Neuronal stem cell (in vitro differentiated cells): ENCODE measurements around the gene GYS1.

Experiments
- DNase-seq: peaks from one replicate; pipeline ENCODE4 v3.0.0-alpha.2; 2013; ENCODE audit warnings: low spot score
- H2AFZ ChIP-seq: one replicate; pipeline ENCODE4 v1.6.1; 2013; ENCODE audit warnings: mild to moderate bottlenecking, low read length, inconsistent platforms
- H2AK5ac ChIP-seq: 2 replicates; pipeline ENCODE4 v1.6.1; 2013; ENCODE audit warnings: low read depth, mild to moderate bottlenecking, inconsistent platforms, low read length, moderate library complexity, mixed read lengths
- H2BK120ac ChIP-seq: 2 replicates; pipeline ENCODE4 v1.6.1; 2013; ENCODE audit warnings: low read depth, mild to moderate bottlenecking, inconsistent platforms, low read length, moderate library complexity, mixed read lengths
- H2BK12ac ChIP-seq: one replicate; pipeline ENCODE4 v1.6.1; 2013; ENCODE audit warnings: low read length, inconsistent platforms
- H2BK15ac ChIP-seq: 2 replicates; pipeline ENCODE4 v1.6.1; 2013; ENCODE audit warnings: mild to moderate bottlenecking, low read length, inconsistent platforms, mixed read lengths
- H2BK5ac ChIP-seq: one replicate; pipeline ENCODE4 v1.6.1; 2013; ENCODE audit warnings: inconsistent platforms, mild to moderate bottlenecking, low read length, moderate library complexity
- H3K14ac ChIP-seq: one replicate; pipeline ENCODE4 v1.6.1; 2013; ENCODE audit warnings: low read length, inconsistent platforms
- H3K18ac ChIP-seq: 2 replicates; pipeline ENCODE4 v1.6.1; 2013; ENCODE audit warnings: low read length, inconsistent platforms
- H3K23ac ChIP-seq: 2 replicates; pipeline ENCODE4 v1.6.1; 2013; ENCODE audit warnings: low read depth, mild to moderate bottlenecking, mixed read lengths, low read length, inconsistent platforms; ENCODE audit not compliant: poor library complexity
- H3K27ac ChIP-seq: replicated peaks from 3 replicates; pipeline ENCODE4 v1.5.1; 2013; ENCODE audit warnings: low read length, inconsistent platforms
- H3K27me3 ChIP-seq, 3 experiments: 2 replicates each; pipeline ENCODE4 v1.6.1; 2013; ENCODE audit warnings: low read length in 3 of 3, mild to moderate bottlenecking in 2 of 3, inconsistent platforms in 1 of 3, low read depth in 1 of 3, mixed read lengths in 1 of 3, moderate library complexity in 1 of 3; ENCODE audit not compliant: control insufficient read depth in 3 of 3, insufficient read depth in 3 of 3
- H3K36me3 ChIP-seq, 2 donors: replicated peaks in 1 of 2; 2 replicates each; pipeline ENCODE4 v1.6.1; 2013; ENCODE audit warnings: low read length in 2 of 2; ENCODE audit not compliant: control insufficient read depth in 2 of 2, insufficient read depth in 2 of 2
- H3K4ac ChIP-seq: 2 replicates; pipeline ENCODE4 v1.6.1; 2013; ENCODE audit warnings: inconsistent platforms, mild to moderate bottlenecking, low read length, moderate library complexity
- H3K4me1 ChIP-seq, 2 donors: 1 replicate in 1 of 2; 2 replicates in 1 of 2; pipeline ENCODE4 v1.6.1; 2013; ENCODE audit warnings: low read length in 2 of 2, low read depth in 1 of 2; ENCODE audit not compliant: control insufficient read depth in 2 of 2, insufficient read depth in 1 of 2
- H3K4me2 ChIP-seq: one replicate; pipeline ENCODE4 v1.6.1; 2013; ENCODE audit warnings: mild to moderate bottlenecking, low read length, inconsistent platforms; ENCODE audit not compliant: insufficient read depth, poor library complexity, severe bottlenecking
- H3K4me3 ChIP-seq, 2 donors: 2 replicates each; pipeline ENCODE4 v1.5.1; 2013; ENCODE audit warnings: low read length in 2 of 2, mild to moderate bottlenecking in 2 of 2, inconsistent platforms in 1 of 2, moderate library complexity in 1 of 2
- H3K79me1 ChIP-seq: one replicate; pipeline ENCODE4 v1.6.1; 2013; ENCODE audit warnings: low read depth, mild to moderate bottlenecking, inconsistent platforms, low read length, moderate library complexity
- H3K9ac ChIP-seq: one replicate; pipeline ENCODE4 v1.6.1; 2013; ENCODE audit warnings: mild to moderate bottlenecking, low read depth, low read length, inconsistent platforms; ENCODE audit not compliant: poor library complexity
- H3K9me3 ChIP-seq, 2 donors: replicated peaks in 1 of 2; 2 replicates each; pipeline versions ENCODE3 to v1.6.1; 2013; ENCODE audit warnings: low read length in 2 of 2, mild to moderate bottlenecking in 2 of 2, inconsistent platforms in 1 of 2, low read depth in 1 of 2, mixed read lengths in 1 of 2, moderate library complexity in 1 of 2; ENCODE audit not compliant: control insufficient read depth in 2 of 2, insufficient read depth in 1 of 2
- H4K8ac ChIP-seq: one replicate; pipeline ENCODE4 v1.6.1; 2013; ENCODE audit warnings: low read depth, mild to moderate bottlenecking, inconsistent platforms, low read length, moderate library complexity
- H4K91ac ChIP-seq: one replicate; pipeline ENCODE4 v1.6.1; 2013; ENCODE audit warnings: low read length, low read depth, mild to moderate bottlenecking, inconsistent platforms; ENCODE audit not compliant: poor library complexity
- WGBS, 2 donors: extraction: QIAGEN DNeasy Blood & Tissue Kit; methylation state at CpG; one replicate each; pipeline ENCODE4 v1.1.7; 2013; ENCODE audit warnings: missing lambda C conversion rate in 2 of 2, mixed read lengths in 1 of 2; ENCODE audit not compliant: insufficient read length in 2 of 2, insufficient replicate concordance in 1 of 2; ENCODE audit errors: extremely low coverage in 2 of 2; 5-methylcytosine and 5-hydroxymethylcytosine counted together

Gene GYS1

GRCh38 chr19:48963371-48964204 is 29.5 kb downstream of the GYS1 start:
- peaks cover 15 to 44% of the 10 kb centered on the region in 2 donors for H3K36me3 ChIP-seq
- H3K4me2 ChIP-seq, result peak overlapping the region; percentile 11
- no peak overlapping the region for H3K4me3 ChIP-seq
- no peak overlapping the region for H3K9ac ChIP-seq
- WGBS, 2 donors, result no CpG with 5 or more reads among the region's 28 CpGs
- H3K4me1 ChIP-seq, result peaks cover 17 to 23% of the 10 kb centered on the region in 2 donors
- H3K27ac ChIP-seq, result peak overlapping the region; percentile 80
- no peak overlapping the region for H3K23ac ChIP-seq
- H2BK12ac ChIP-seq, result no peak overlapping the region
- H4K8ac ChIP-seq, result no peak overlapping the region
- H2BK5ac ChIP-seq, result peak overlapping the region; percentile 0
- no peak overlapping the region for H3K14ac ChIP-seq
- H4K91ac ChIP-seq, result no peak overlapping the region
- peak; percentile 48 for DNase-seq
- peak overlapping the region; percentile 53 for H3K18ac ChIP-seq
- peak overlapping the region; percentile 76 for H2AK5ac ChIP-seq
- H2AFZ ChIP-seq, result peak overlapping the region; percentile 30
- H2BK120ac ChIP-seq, result no peak overlapping the region
- no peak overlapping the region for H3K4ac ChIP-seq
- no peaks in the 10 kb centered on the region for H3K27me3 ChIP-seq
- peaks cover 0 to 8% of the 10 kb centered on the region in 2 donors for H3K9me3 ChIP-seq
- H2BK15ac ChIP-seq, result peak overlapping the region; percentile 41
- peaks cover 5% of the 10 kb centered on the region for H3K79me1 ChIP-seq

- H3K27ac ChIP-seq, result no peak overlapping the region
- DNase-seq, result no peak
These were observed 30.3 kb downstream of the GYS1 start for GRCh38 chr19:48962849-48963165.

GRCh38 chr19:48962029-48962848 is 30.9 kb downstream of the GYS1 start:
- peak overlapping the region; percentile 70 for H2BK5ac ChIP-seq
- peak overlapping the region; percentile 16 for H2BK12ac ChIP-seq
- H3K4me2 ChIP-seq, result no peak overlapping the region
- H2AFZ ChIP-seq, result no peak overlapping the region
- peak overlapping the region; percentile 79 for H2BK15ac ChIP-seq
- peak overlapping the region; percentile 52 for H3K27ac ChIP-seq
- peak overlapping the region; percentile 78 for H3K23ac ChIP-seq
- H3K79me1 ChIP-seq, result peaks cover 5% of the 10 kb centered on the region
- H3K9me3 ChIP-seq, result peaks cover 0 to 8% of the 10 kb centered on the region in 2 donors
- H3K4me1 ChIP-seq, result peaks cover 17 to 23% of the 10 kb centered on the region in 2 donors
- H4K8ac ChIP-seq, result no peak overlapping the region
- H3K14ac ChIP-seq, result no peak overlapping the region
- no peaks in the 10 kb centered on the region for H3K27me3 ChIP-seq
- peak overlapping the region; percentile 81 for H3K18ac ChIP-seq
- peaks cover 10 to 44% of the 10 kb centered on the region in 2 donors for H3K36me3 ChIP-seq
- H2BK120ac ChIP-seq, result peak overlapping the region; percentile 81
- peak overlapping the region in 1 of 2 donors; percentile 16 for H3K4me3 ChIP-seq
- peak overlapping the region; percentile 79 for H3K9ac ChIP-seq
- H3K4ac ChIP-seq, result no peak overlapping the region
- WGBS, 2 donors, result no CpG with 5 or more reads among the region's 22 CpGs
- peak overlapping the region; percentile 93 for H2AK5ac ChIP-seq
- DNase-seq, result no peak
- H4K91ac ChIP-seq, result peak overlapping the region; percentile 89

More at GRCh38 chr19:48962849-48963165, 30.3 kb downstream of the GYS1 start:
- H3K14ac ChIP-seq, result no peak overlapping the region
- H3K23ac ChIP-seq, result peak overlapping the region; percentile 78
- no peak overlapping the region for H3K4me3 ChIP-seq
- H3K18ac ChIP-seq, result no peak overlapping the region
- H3K27me3 ChIP-seq, result no peaks in the 10 kb centered on the region
- no peak overlapping the region for H4K8ac ChIP-seq
- H2AK5ac ChIP-seq, result peak overlapping the region; percentile 93
- peak overlapping the region; percentile 81 for H2BK120ac ChIP-seq
- H2AFZ ChIP-seq, result no peak overlapping the region
- H2BK15ac ChIP-seq, result no peak overlapping the region
- peaks cover 17 to 23% of the 10 kb centered on the region in 2 donors for H3K4me1 ChIP-seq
- no peak overlapping the region for H4K91ac ChIP-seq
- no CpG with 5 or more reads among the region's 7 CpGs for WGBS, 2 donors
- H3K4me2 ChIP-seq, result no peak overlapping the region
- peaks cover 10 to 44% of the 10 kb centered on the region in 2 donors for H3K36me3 ChIP-seq
- H2BK5ac ChIP-seq, result peak overlapping the region; percentile 70
- no peak overlapping the region for H3K4ac ChIP-seq
- H3K9me3 ChIP-seq, result peaks cover 0 to 8% of the 10 kb centered on the region in 2 donors
- peaks cover 5% of the 10 kb centered on the region for H3K79me1 ChIP-seq
- H2BK12ac ChIP-seq, result no peak overlapping the region
- no peak overlapping the region for H3K9ac ChIP-seq

GRCh38 chr19:48961673-48962028 is 31.5 kb downstream of the GYS1 start:
- Histone ChIP-seq H3K27ac (peak overlapping the region; percentile 52), H4K8ac (no peak overlapping the region)

More at GRCh38 chr19:48961673-48962028, 31.5 kb downstream of the GYS1 start:
- peak overlapping the region; percentile 81 for H2BK120ac ChIP-seq
- H3K4me3 ChIP-seq, result no peak overlapping the region
- peak overlapping the region; percentile 14 for H2AK5ac ChIP-seq
- no CpG with 5 or more reads among the region's 12 CpGs for whole genome bisulfite sequencing, 2 donors
- no peak overlapping the region for H2BK12ac ChIP-seq
- H3K9me3 ChIP-seq, result peaks cover 0 to 5% of the 10 kb centered on the region in 2 donors
- H3K9ac ChIP-seq, result no peak overlapping the region
- H3K4me1 ChIP-seq, result peaks cover 17 to 23% of the 10 kb centered on the region in 2 donors
- H3K79me1 ChIP-seq, result peaks cover 5% of the 10 kb centered on the region
- no peak overlapping the region for H3K4ac ChIP-seq
- H2BK15ac ChIP-seq, result peak overlapping the region; percentile 79
- peak overlapping the region; percentile 70 for H2BK5ac ChIP-seq
- no peak overlapping the region for H2AFZ ChIP-seq
- no peak overlapping the region for H3K14ac ChIP-seq
- no peak overlapping the region for H3K4me2 ChIP-seq
- peak overlapping the region; percentile 78 for H3K23ac ChIP-seq
- DNase-seq, result no peak
- peak overlapping the region; percentile 54 for H3K18ac ChIP-seq
- no peak overlapping the region for H4K91ac ChIP-seq
- no peaks in the 10 kb centered on the region for H3K27me3 ChIP-seq
- peaks cover 9 to 42% of the 10 kb centered on the region in 2 donors for H3K36me3 ChIP-seq
